ENCODE measurements around the gene PHF21B. TPM values are rescaled to one million over a fixed set of nuclear protein-coding genes. Genes with fewer than 3 reads are reported as not detected.
"Not testable (repeated sequence)": the region's sequence is repeated elsewhere in the genome, so short reads cannot be mapped to it uniquely, and the experiment has no call there.

The PHF21B gene
- total RNA-seq, result not detected

- no peak for ATAC-seq
- no peak for DNase-seq (ENCODE audit: low spot score)
These were observed at the start of gene PHF21B for GRCh38 chr22:45009606-45010531. TSS of gene PHF21B (minus strand) at chr22:45010005. CDS start at chr22:45009549, 456 bp downstream.

GRCh38 chr22:45059296-45059695 is 49.5 kb upstream of the PHF21B start:
- no peak for DNase-seq (ENCODE audit: low spot score)
- ATAC-seq, result no peak

- DNase-seq (ENCODE audit: low spot score) (no peak), ATAC-seq (no peak)
These were observed 48.8 kb upstream of the PHF21B start for GRCh38 chr22:45058622-45058912.

GRCh38 chr22:45055936-45056335 is 46.1 kb upstream of the PHF21B start:
- ATAC-seq (no peak), DNase-seq (ENCODE audit: low spot score) (no peak)

- DNase-seq (ENCODE audit: low spot score) (no peak), ATAC-seq (no peak)
These were observed 43.8 kb upstream of the PHF21B start for GRCh38 chr22:45053571-45053970.

DNA sequence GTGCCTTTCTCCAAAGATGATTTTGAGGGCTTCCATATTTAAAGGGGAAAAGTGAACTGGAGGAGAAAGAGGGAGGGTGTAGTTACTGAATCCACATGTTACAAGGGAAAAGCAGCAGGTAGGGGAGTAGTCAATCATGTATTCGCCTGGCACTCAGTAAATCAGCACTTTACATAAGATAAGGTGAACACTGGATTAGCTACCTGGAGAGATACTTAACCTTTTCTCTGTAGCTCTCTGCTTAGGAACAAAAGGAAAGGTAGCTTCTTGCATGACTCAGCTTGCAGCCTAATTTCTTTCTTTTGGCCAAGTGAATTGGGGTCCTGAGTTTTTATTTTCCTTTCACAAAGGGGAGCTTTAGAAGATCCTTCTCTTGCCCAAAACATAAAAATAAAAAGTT is 43.3 kb upstream of the PHF21B start:
- DNase-seq (ENCODE audit: low spot score) (no peak), ATAC-seq (no peak)

DNA sequence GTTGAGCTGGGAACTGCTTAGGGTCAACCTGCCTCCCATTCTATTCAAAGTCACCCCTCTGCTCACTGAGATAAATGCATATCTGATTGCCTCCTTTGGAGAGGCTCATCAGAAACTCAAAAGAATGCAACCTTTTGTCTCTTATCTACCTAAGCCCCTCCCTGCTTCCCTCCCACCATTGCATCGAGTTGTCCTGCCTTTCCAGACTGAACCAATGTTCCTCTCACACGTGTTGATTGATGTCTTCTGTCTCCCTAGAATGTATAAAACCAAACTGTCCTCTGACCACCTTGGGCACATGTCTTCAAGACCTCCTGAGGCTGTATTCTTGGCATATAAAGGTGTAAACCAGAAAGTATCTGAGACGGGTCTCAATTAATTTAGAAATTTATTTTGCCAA is 42.9 kb upstream of the PHF21B start:
- not testable (repeated sequence) for ATAC-seq; DNase-seq (ENCODE audit: low spot score)

- DNase-seq (ENCODE audit: low spot score), result no peak
- no peak for ATAC-seq
These were observed 42.1 kb upstream of the PHF21B start for GRCh38 chr22:45051946-45052345.

- no peak for ATAC-seq
- DNase-seq (ENCODE audit: low spot score), result no peak
These were observed 41.6 kb upstream of the PHF21B start for GRCh38 chr22:45051419-45051818.

- no peak for DNase-seq (ENCODE audit: low spot score)
- no peak for ATAC-seq
These were observed 37.5 kb upstream of the PHF21B start for GRCh38 chr22:45047260-45047659.

DNA sequence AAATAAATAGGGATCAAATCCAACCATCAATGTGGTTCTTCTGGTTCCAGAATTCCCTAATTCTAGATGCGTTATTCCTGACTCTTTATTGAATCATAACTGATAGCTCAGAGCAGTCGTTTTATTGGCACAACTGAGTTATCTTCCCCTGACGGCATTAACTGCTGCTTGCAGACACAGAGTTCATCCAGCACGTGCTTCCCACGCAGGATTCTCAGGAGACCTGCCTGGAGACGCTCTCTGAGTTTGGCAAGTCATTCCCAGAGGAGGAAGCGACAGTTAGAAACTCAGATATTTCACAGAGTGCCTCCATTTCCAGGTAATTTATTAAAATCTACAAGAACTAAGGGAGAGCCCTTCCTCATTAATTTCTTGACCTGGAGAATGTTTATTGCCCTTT is 35.4 kb upstream of the PHF21B start:
- no peak for ATAC-seq
- DNase-seq (ENCODE audit: low spot score), result no peak

GRCh38 chr22:45042263-45042662 is 32.5 kb upstream of the PHF21B start:
- ATAC-seq (no peak), DNase-seq (ENCODE audit: low spot score) (no peak)

DNA sequence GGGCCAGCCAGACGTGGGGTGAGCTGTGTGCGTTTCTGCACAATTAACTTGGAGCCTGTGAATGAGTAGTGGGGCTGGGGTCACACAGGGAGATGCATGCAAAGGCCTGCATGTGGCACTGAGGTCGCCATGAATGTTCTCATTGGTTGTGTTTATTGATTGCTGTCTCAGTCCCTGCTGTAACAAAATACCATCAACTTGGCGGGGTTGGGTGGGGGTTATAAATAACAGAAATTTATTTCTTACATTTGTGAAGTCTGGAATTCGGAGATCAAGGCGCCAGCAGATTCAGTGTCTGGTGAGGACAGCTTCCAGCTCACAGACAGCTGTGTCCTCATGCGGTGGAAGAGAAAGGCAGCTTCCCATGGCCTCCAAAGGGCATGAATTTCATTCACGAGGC is 29.3 kb upstream of the PHF21B start:
- no peak for ATAC-seq
- DNase-seq (ENCODE audit: low spot score), result no peak

DNA sequence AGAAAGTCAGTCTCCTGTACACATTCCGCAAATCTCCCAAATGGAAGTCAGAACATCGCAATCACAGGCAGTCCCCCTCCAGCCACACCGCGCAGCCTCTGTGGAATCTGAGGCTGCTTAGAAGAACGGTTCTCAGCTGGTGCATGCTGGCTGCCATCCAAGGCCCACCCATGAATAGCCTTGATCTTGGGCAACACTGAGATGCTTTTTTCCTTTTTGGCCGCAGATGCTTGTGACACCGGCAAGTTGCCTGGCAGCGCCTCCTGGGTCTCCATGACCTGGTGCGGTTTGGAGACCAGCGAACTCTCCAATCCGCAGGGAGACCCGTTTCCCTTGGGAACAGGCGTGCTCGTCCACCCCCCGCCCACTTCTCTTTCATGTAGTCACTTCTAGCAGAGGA is 26.3 kb upstream of the PHF21B start:
- no peak for DNase-seq (ENCODE audit: low spot score)
- ATAC-seq, result no peak

GRCh38 chr22:45034821-45035220 is 25.0 kb upstream of the PHF21B start:
- DNase-seq (ENCODE audit: low spot score) (no peak), ATAC-seq (no peak)

DNA sequence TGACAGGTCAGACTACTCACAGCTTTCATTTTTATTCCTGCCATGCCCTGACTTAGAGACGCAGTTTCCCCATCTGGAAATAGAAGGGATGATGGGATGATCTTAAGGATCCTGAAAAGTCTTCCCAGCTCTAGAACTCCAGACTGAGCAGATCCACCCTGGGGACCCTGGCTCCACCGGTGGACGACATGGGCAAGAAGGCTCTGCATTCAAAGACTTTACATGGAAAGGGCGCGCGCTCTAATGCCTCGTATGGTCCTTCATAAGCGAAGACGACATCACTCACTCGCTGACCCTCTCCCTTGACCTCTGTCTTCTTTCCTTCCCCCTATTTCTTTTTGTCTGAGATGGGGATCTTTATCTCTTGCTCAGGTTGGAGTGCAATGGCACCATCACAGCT is 24.4 kb upstream of the PHF21B start:
- no peak for ATAC-seq

GRCh38 chr22:45033136-45033535 is 23.3 kb upstream of the PHF21B start:
- ATAC-seq (no peak), DNase-seq (ENCODE audit: low spot score) (no peak)

More for the DNA sequence above, 24.4 kb upstream of the PHF21B start:
- no peak for DNase-seq (ENCODE audit: low spot score)

GRCh38 chr22:45031629-45032403 is 22.0 kb upstream of the PHF21B start:
- no peak for DNase-seq (ENCODE audit: low spot score)
- no peak for ATAC-seq

DNA sequence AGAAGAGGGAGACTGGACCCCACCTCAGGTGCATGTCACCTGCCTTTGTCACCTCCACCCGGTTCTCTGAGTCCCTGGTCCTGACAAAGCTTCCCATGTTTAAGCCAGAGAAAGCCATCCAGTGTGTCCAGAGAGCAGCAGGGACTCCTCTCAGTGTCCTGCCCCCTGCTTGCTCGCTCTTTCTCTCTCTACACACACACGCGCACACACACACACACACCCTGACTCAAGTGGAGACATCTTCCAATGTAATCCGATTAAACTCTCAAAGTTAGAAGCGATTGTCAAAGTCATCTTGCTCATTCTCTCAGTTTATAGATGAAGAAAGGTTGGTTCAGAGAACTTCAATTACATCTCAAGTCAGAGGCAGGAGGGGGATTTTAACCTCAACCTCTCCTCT is 19.7 kb upstream of the PHF21B start:
- ATAC-seq (no peak), DNase-seq (ENCODE audit: low spot score) (no peak)

- ATAC-seq (no peak), DNase-seq (ENCODE audit: low spot score) (no peak)
These were observed 16.7 kb upstream of the PHF21B start for GRCh38 chr22:45026511-45026910.

GRCh38 chr22:45023431-45023830 is 13.6 kb upstream of the PHF21B start:
- DNase-seq (ENCODE audit: low spot score), result no peak
- ATAC-seq, result no peak

Data from left lobe of liver (tissue), 2 donors.